Measurements from ENCODE around the gene SH3BP5.

The SH3BP5 gene

DNA sequence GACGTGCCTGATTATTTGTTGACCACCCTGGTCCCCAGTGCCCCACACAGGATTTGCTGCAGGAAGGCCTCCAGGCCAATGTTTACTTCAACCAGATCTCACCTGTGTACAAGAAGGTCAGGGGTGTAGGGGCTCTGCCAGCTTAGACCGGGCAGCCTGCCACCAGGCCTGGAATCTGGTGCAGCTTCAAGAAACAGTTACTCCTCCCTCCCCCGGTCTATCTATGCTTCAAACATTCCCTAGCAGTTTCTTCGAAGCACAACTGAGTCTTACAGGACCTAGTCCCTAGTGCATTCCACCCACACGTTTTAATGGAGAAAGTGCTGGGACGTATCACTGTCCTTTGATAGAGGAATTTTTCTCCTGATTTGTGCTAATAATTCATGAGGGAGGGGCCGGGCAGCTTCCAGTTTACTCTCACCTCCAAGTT lies 8.0 kb downstream of the SH3BP5 start:
- DNase-seq: no peak

DNA sequence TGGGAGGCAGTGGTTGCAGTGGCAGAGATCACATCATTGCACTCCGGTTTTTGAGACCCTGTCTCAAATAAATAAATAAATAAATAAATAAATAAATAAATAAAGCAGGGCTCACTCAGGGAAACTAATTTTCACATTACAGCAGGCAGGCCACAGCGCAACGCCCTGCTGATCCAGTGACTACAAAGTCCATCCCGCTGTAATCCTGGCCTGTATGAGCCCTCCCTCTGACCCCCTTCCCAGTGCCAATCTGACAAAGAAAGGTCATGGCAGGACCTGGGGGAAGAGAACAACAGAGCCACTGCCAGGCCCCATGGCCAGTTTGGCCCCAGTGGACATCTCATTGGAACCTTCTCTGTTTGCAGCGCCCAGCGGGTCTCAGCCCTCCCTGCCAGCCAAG lies 9.3 kb downstream of the SH3BP5 start:
- DNase-seq: no peak

DNA sequence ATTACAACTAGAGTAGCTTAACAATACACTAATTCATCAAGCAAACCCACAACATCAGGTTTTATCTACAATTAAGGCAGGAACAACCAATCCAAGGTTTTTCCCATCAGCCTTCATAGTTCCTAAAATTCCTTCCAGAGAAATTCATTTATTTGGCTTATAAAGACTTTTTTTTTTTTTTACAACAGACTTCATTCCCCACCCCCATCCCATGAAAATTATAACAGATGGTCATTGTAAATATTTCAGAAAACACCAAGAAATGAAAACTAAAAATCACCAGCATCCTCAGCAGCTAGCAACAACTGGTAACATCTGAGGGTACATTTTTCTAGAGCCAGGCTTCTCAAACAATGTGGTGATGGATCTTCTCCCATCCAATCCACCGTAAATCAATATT lies 11.0 kb downstream of the SH3BP5 start:
- no peak for DNase-seq

DNA sequence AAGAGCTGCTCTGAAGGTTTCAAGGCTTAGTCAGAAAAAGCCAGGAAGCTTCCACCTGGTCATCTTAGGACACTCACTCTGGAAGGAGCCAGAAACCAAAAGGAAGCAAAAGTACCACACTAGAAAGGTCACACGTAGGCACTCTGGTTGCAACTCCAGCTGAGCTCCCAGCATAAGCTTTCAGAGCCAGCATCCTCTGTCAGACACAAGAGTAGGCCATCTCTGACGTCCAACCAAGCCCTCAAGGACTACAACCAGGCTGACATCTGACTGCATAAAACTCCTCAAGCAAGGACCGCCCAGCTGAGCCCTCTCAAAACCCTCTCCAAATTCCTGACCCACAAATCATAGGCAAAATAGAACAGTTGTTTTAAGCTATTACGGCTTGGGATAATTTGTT lies 12.8 kb downstream of the SH3BP5 start:
- DNase-seq: no peak

DNA sequence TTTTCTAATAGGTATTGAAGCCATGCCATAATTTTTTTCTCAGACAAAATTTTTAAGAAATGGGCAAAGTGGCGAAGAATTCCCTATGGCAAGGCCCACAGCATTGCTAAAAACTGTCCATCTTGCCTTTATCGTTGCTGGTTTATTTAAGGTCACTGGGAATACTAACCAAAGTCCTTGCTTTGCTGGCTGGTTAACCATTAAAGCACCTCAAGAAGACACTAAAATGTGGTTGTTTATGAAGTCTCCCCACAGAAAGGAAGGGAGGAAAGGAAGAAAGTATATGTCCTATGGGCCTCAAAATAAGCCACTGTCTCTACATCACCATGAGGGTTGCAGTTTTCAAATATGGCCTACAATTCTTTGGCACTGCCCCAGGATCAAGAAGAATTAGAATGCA lies 13.2 kb downstream of the SH3BP5 start:
- no peak for DNase-seq

DNA sequence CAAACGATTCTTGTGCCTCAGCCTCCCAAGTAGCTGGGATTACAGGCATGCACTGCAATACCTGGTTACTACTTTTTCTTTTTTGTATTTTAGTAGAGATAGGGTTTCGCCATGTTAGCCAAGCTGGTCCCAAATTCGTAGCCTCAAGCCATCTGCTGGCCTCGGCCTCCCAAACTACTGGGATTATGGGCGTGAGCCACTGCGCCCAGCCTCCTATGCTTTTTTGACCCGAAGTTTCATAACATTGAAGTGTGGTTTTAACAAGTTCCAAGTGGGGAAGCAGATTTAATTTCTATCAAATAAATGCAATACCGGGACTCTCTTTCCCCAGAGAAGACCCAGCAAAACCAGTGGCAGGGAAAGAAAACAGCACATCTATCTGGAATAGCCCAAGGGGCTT lies 13.7 kb downstream of the SH3BP5 start:
- DNase-seq: no peak

DNA sequence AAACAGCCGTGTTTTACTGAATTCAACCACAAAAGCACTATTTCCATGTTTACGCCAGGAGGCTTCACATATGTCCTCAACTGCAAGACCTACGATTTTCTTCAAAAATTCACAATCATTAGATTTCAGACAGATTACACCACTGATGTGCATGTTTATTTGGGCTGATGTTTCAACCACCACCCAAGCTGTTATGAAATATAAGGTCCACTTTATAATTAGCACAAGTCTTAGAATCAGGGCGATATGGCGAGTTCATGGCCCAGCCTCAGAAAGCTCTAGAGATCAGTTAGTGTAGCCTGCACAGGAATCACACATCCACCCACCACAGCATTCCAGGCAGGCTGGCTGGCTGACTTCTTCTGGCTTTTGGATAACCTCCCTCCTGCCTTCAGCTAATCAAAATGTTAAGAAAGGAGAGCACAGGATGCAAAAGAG lies 15.4 kb downstream of the SH3BP5 start:
- peak; percentile 25 for DNase-seq

DNA sequence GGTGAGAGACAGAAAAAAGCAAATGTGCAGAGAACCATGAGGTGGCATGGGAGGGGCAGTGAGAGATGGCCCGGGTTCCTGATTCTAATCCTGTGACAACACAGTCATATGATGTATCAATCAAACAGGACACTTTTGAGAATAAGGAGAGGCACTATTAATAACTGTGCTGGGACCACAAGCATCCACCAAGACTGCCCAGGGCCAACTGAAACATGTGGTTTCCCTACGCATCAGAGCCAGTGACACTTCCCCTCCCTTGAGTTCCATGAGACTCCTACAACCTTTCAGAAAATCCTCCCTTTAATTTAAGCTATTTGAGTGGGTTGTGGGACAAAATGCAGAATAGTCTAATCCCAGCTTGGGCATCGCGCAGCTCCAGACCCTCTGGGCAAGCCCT lies 17.4 kb downstream of the SH3BP5 start:
- peak; percentile 76 for DNase-seq

DNA sequence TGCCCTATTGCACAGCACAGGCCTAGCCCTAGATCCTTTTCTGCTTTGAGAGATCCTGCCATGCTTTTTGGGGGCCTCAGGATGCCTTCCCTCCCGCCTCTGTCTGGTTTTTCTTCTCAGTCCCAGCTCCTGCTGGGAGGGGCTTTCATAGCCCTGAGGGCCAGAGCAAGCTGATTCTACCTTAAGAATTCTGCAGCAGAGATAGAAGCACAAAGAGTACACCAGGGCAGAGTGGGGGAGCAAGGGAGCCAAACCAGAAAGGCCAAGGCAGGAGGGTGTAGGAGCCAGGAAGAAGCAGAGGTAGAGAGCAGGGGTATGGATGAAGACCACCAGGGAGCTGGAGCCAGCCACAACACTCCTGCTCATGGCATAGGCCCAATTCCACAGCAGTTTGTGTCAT lies 18.1 kb downstream of the SH3BP5 start:
- DNase-seq: no peak

DNA sequence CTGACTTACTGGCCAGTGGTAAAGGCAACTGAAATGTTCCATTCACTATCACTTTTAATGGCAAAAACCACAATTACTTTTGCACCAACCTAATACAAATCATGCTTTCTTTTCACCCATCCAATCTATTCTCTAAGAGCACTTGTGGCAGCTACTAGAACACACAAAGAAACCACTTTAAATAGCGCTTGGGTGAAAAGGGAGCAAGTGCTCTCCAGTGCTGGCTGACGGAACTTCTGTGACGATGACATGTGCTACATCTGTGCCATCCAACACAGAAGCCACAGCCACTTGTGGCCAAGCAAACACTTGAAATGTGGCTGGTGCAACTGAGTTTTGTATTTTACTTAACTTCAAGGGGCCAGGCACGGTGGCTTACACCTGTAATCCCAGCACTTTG lies 18.9 kb downstream of the SH3BP5 start:
- DNase-seq: no peak

DNA sequence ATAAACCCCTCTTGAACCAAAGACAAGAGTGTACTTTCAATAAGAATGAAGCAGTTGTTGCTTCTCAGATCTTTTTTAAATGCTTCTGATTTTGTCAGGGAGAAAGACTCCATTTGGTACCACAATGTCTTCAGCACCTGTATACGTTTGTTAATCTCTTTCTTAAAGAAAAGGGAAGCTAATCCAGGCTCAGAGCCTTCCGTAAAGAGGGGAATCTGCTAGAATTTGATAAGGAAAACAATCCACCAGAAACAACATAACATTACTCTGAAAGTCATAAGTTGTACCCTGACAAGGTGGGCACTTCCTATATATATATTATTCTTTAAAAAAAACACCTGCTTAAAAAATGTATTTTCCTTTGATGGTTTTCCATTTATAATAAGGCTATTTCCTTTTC lies 19.8 kb downstream of the SH3BP5 start:
- no peak for DNase-seq

DNA sequence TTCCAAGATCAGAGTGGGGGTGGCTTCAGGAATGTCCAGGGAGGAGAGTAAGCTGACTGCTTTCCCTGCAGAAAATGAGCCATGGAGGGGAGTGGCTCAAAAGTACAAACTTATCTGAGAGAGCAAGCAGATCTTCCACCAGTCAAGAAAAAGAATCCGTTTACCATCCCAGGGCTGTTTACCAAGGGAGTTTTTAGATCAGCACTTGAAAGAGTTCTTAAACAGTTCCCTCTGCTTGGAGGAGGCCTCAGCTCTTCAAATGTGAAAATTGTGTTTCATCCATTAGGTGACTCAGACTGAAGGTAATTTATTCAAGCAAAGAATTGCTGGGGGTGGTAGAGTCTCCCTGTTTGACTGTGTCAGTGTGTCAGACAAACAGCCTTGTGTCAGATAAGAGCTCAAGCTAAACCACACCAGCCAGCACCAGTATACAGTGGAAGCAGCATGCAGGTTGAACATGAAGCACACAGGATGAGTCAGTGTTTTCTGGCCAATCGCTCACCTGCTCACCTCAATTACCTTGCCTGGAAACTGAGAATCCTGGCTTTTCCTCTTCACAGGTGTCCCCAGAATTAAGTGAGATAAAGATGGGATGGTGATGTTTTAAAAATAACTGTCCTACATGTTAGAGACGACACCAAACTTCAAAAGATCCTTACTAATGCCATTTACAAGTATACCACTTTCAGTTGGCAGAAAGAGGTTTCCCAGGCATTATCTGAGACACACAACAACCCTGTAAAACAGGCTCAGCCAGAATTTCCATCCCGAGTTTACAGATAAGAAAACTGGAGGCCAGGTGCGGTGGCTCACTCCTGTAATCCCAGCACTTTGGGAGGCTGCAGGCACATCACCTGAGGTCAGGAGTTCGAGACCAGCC lies 21.7 kb downstream of the SH3BP5 start:
- no peak for DNase-seq

DNA sequence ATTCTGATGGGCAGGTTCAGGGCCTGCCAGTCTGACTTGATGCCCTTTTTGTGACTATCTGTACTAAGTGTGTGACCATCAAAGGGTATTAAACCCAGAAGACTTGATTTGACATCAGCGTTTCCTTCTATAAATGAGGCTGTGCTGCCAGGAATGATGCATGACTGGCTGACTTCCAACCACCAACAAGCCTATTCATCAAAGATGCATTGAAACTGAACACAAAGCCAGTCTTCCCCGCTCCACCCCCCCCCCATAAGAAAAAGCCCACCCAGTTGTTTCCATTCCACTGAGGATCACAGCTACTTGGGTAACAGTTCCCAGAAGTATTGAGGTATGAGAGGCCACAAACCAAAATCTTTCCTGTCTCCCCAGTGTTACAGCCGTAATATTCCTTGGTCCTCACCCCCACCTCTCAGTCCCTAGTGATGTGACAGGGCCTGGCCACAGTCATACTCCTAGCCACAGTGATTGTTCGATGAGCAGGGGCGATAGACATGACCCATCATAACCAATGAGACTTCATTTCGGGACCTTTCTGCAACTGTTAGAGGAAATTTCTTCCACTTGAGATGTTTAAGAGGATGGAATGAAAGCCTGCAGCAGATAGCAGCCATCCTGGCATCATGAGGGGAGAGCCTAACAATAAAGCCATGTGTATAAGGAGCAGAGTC lies 22.6 kb downstream of the SH3BP5 start:
- no peak for DNase-seq

DNA sequence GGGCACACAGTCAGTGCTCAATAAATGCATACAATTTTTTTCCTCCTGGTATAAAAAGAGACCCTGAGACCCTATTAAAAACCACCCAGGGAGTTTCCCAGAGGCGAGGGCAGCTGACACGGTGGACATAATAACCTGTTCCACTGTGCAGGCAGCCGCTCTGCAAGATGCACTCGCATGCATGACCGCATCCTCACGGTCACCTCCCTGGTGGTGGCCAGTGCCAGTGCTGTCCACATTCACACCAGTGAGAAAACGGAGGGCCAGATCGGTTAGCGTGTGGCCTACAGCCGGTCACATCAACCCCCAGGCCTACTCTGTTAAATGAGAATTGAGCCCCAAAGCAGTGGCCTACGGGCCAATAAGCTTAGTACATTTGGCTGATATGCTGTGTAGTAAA lies 24.8 kb downstream of the SH3BP5 start:
- DNase-seq: no peak

DNA sequence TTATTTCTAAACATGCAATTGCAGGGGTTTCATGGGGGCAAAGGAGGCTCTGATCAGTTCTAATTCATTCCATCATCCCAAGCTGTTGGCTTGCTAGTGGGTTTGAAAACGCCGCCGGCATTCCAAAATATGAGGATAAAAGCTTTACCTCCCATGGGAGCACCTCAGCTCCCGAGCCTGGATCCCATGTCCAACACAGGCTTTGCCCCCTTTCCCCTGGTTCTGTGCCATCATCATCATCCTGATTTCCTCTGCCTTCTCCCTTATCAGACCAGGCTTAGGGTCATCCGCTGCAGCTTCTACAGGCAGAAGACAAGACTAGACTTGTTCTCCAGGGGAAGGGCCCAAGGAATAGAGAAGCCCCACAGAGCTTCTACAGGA lies 25.4 kb downstream of the SH3BP5 start:
- no peak for DNase-seq

DNA sequence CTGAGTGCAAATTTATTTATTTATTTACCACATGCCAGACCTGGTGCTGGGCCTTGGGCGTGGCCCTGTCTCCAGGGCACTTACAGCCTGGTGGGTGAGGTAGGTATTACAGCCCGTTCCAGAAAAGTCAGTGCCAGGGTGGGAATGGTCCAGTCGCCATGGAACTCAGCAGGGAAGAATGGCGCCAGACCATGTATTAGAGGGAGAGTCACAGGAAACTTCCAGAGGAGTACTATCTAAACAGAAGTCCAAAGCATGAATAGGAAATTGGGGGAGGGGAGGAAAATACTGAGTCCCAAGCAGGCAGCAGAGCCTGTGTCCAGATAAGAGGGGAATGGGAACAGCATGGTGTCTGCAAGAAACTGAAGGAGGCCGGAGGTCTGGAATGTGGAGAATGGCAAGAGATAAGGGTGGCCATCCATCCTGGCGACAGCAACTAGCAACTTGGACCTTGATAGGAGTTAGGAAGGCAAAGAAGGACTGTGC lies 27.0 kb downstream of the SH3BP5 start:
- DNase-seq: peak; percentile 29

DNA sequence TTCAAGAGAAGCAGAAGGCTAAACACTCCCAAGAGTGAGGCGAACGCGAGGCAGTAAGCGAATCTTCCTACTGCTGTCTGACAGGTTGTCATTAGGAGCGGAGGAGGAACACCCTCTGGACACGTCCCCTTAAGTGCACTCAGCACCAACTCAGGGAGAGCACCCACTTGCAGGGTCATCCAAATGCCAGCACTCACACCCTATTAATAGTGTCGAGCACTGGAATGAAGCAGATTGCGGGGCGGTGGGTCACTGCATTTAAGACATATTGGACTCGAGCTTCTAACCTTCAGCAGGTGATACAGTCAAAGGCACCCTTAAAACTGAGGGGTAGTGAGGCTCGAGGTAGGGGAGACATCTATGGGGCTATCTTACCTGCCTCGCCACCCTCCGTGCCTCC lies 28.7 kb downstream of the SH3BP5 start:
- DNase-seq: no peak

DNA sequence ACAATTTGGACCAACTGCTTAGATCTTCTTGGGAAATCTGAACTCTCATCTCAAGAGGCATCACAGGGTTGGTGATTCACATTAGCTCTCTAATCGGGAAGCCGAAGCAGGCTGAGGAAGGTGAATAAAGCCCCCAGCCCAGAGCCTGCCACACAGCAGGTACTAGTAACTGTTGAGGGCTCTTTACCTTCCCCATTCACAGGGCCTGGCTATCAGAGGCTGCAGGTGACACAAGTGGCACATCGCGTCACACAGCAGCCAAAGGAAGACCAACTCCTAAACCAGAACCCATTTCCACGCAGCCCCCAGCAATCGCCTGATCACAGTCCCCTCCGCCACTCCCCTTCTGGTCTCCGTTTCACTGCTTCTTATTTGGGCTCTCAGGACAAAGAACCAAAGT lies 29.2 kb downstream of the SH3BP5 start:
- DNase-seq: no peak

DNA sequence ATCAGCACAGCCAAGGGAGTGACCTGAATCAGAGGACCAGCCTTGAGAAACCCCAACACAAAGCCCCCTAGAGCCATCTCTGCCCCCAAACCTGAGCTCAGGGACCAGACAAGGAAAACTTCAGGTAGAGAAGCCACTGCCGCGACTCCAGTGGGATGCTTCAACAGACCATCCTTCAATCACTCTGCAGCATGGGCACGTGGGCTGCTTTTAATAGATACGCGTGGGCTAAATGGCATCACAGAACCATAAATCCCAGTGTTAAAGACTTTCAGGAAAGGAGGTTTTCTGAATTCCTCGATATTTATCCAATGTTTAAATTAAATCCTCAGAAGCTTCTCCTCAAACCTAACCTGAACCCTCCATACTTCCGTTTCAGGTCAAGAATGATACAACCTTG lies 30.6 kb downstream of the SH3BP5 start:
- DNase-seq: no peak

DNA sequence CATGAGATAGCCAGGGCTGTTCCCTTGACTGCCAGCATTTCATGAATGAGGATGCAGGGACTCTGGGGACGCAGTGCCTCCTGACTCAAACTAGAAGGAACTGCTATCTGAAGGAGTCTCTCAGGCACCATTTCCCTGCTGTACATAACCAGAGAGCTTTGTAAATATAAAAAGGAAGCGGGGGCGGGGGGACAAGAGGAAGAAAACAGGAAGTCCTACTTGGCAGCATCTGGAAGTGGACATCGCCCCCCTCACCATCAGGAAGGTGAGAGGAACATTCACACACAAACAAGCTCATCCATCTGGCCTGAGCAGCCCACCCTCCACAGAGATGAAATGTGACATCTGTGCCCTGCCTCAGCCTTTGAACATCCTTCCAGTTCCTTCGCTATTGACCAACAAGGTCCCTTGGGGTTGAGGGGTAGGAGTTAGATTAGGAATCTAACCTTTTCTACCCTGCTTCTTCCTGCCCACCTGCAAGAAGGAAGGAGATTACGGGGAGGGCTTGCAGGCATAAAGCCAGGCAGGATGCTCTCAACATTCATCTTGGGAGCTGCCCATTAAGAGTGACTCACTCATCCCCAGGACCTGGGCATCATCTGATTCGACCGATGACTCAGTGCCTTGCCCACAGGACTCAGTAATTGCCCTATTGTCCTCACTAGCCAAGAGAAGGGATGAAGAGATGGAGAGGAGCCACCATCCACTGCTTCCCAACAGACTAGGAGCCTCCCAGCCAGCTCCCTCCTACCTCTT lies 31.9 kb downstream of the SH3BP5 start:
- peak; percentile 90 for DNase-seq

DNA sequence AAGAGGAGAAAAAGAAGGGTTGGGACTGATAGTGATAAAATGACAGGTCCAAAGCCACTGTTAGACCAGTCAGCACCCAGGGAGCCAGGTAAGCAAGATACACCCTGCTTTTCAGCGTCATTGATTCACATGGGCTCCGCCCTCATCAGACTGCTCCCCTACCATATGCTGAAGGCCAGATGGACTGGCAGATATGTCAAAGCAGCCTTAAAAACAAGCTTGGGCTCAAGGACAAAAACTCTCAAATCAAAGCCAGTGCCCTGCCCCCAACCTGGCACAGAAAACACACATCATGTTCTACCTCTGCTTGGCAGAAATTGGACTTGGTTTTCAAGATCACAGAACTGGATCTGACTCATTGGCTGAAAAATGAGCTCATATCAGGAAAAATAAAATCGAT lies 33.4 kb downstream of the SH3BP5 start:
- DNase-seq: no peak

DNA sequence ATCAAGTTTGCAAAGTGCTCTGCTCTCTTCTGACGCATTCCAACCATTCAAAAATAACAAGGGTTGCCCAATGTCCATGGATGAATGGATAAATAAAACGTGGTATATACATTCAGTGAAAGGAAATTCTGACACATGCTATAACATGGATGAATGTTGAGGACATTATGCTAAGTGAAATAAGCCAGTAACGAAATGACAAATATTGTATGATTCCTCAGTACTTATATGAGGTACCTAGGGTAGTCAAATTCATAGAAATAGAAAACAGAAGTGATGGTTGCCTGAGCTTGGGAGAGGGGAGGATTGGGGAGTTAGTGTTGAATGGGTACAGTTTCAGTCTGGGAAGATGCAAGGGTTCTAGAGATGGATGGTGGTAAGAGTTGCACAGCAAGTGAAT lies 33.9 kb downstream of the SH3BP5 start:
- DNase-seq: no peak

DNA sequence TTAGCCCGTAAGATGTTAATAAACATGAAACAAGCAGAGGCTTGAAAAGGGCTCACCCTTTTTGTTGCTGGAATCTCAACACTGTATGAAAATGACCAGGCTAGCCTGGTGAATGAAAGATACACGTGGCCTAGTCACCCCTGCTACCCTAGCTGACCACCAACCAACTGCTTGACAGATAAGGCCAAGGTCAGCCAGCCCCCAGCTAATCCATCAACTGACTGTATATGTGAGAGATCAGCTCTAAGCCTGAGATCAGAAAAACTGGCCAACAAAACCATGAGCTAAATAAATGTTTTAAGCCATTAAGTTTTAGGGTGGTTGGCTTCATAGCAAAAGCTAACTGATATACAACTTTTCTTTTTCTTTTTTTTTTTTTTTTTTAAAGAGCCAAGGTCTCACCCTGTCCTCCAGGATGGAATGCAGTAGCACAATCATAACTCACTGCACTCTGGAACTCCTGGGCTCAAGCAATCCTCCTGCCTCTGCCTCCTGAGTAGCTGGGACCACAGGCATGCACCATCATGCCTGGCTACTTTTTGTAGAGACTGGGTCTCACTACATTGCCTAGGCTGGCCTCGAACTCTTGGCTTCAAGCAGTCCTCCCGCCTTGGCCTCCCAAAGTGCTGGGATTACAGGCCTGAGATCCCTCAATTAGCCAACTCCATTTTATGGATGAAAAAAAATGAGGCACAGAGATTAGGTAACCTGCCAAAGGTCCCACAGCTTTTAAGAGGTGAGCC lies 34.6 kb downstream of the SH3BP5 start:
- DNase-seq: no peak
